ENCODE measurements around the gene NELFE. TPM values are rescaled to one million over a fixed set of nuclear protein-coding genes. Genes with fewer than 3 reads are reported as not detected.
"Not testable (repeated sequence)": the region's sequence is repeated elsewhere in the genome, so short reads cannot be mapped to it uniquely, and the experiment has no call there.

The NELFE gene
- total RNA-seq, 2 experiments from 2014 or later = 67.1 to 70.8 TPM

DNA sequence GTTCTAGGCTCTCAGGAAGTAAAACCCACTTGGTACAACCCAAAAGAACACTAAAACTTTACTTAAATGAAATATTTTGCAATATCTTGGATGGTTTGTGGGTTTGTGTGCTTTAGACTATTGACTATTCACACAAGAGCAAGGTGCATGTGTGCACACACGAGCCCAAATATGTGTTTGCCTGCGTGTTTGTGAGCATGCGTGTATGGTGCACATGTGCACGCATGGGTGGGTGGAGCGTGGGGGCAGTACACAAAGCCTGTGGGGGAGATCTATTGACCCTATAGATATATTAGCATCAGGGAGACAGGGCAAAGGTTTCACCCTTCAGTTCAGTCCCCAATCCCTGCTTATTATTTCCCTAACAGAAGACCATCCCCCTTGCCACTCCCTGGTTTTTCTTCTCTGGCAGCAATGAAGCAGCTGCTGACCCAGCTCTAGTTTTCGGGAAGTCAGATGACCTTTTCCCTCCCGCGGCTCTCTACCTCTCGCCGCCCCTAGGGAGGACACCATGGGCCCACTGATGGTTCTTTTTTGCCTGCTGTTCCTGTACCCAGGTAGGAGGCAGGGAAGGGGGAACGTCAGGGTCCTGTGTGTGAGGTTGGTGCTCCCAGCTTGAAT is 31.4 kb downstream of the NELFE start, which contains the start of gene C2:
C2 (plus strand) TSS at position 476 of the 621 bp plus-strand sequence; CDS start at position 512, 36 bp downstream.
- H3K36me3 Mint-ChIP-seq (ENCODE audit: low read depth) = no peaks in the 10 kb centered on the region
- no peak within 1 kb of the TSS for H3K4me3 Mint-ChIP-seq
- no peak for DNase-seq
- no peak for ATAC-seq
- ChIA-PET CTCF (no interaction called here), POLR2A (no interaction called here)
- H3K9me3 Mint-ChIP-seq (ENCODE audit: insufficient read depth) = no peaks in the 10 kb centered on the region
- peaks cover 2% of the 10 kb centered on the region for H3K27me3 Mint-ChIP-seq (ENCODE audit: low read depth)
- H3K27ac Mint-ChIP-seq = no peak within 1 kb of the TSS
- no peaks in the 10 kb centered on the region for H3K4me1 Mint-ChIP-seq (ENCODE audit: low read depth)

DNA sequence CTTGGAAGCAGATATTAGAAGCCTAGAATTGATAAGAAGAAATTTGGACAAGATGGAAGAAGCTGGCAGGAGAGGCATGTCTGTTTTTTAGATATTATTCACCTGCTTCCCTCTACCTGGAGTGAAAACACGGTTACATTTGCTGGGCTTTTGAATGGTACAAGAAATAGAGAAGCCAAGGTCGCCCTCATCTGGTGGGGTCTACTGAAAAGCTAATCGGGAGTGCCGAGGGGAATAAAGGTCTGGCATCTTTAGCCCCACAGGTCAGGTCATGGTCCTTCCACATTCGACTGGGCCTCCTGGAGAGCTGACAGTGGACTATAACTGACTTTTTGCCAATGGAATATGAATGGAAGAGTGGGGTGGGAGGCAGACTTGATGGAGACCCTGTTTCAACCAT is 35.8 kb downstream of the NELFE start:
- peak; percentile 42 for DNase-seq
- ChIA-PET POLR2A (interaction anchor here (1.2 kb wide), 1 partner anchor 17 kb away, joined by 3 read pairs; no protein-coding TSS in a partner anchor), CTCF (interaction anchor here (0.9 to 1.8 kb wide), 7 partner anchors 25 to 261 kb away, joined by 3 to 4 read pairs (median 3); partner anchors contain the start of gene NEU1)
- Mint-ChIP-seq H3K9me3 (ENCODE audit: insufficient read depth) (no peaks in the 10 kb centered on the region), H3K4me3 (no peak overlapping the region), H3K27me3 (ENCODE audit: low read depth) (peaks cover 2% of the 10 kb centered on the region), H3K36me3 (ENCODE audit: low read depth) (no peaks in the 10 kb centered on the region), H3K4me1 (ENCODE audit: low read depth) (no peaks in the 10 kb centered on the region), H3K27ac (no peak overlapping the region)
- ATAC-seq = no peak

DNA sequence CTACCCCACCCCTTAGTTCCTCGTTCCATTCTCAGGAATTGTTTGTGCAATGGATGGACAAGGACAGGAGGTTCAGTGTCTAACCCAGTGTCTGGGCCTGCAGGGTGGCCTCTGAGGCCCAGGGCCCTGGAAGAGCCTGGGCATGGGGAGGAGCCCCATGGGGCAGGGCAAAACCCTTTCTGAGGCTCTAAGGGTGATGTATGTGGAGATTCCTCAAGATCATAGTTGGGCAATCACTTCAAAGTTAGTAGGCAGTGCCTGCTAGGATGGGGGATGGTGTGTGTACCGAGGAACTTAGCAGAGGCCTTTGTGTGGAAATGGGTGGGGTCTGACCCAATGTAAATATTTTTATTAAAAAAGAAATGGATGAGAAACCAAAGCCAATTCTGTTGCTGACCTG is 38.0 kb downstream of the NELFE start:
- peaks cover 2% of the 10 kb centered on the region for H3K27me3 Mint-ChIP-seq (ENCODE audit: low read depth)
- H3K36me3 Mint-ChIP-seq (ENCODE audit: low read depth) = no peaks in the 10 kb centered on the region
- no peak overlapping the region for H3K4me3 Mint-ChIP-seq
- no peaks in the 10 kb centered on the region for H3K9me3 Mint-ChIP-seq (ENCODE audit: insufficient read depth)
- DNase-seq = no peak
- ChIA-PET CTCF (interaction anchor here (1.7 kb wide), 1 partner anchor 31 kb away, joined by 7 read pairs; no protein-coding TSS in a partner anchor), POLR2A (no interaction called here)
- no peaks in the 10 kb centered on the region for H3K4me1 Mint-ChIP-seq (ENCODE audit: low read depth)
- ATAC-seq = no peak
- no peak overlapping the region for H3K27ac Mint-ChIP-seq

DNA sequence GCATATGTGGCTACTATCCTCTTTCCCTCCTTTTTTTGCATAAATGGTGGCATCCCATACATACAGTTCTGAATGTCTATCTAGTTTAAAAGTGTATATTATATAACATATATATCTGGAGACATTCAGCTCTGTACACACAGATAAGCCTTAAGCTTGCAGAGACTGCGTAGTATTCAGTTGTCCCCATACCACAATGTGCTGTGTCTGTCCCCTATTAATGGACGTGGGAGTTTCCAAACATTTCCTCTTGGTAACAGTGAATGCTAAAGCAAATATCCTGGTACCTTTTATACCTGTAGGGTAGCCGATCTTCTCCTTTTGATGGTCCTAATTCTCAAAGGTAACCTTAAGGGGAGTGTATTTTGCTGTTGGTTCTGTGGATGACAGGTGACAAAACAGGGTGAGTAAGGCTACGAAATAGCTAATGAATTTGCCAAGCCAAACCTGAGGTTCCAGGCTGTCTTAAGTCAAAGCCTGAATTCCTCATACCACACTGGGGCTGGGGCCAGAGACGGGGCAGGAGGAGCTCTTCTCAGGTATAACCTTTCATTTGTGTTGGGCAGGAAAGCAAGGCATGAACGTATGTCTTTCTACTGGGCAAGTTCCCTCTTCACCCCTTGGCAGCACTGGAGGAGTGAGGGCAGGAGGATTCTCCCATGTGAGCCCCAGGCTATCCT is 39.0 kb downstream of the NELFE start:
- Mint-ChIP-seq H3K9me3 (ENCODE audit: insufficient read depth) (no peaks in the 10 kb centered on the region), H3K36me3 (ENCODE audit: low read depth) (no peaks in the 10 kb centered on the region), H3K4me3 (no peak overlapping the region), H3K4me1 (ENCODE audit: low read depth) (no peaks in the 10 kb centered on the region), H3K27me3 (ENCODE audit: low read depth) (peaks cover 10% of the 10 kb centered on the region), H3K27ac (no peak overlapping the region)
- CTCF ChIA-PET = interaction anchor here (1.7 kb wide), 1 partner anchor 32 kb away, joined by 7 read pairs; no protein-coding TSS in a partner anchor
- POLR2A ChIA-PET = no interaction called here
- ATAC-seq (no peak), DNase-seq (no peak)

DNA sequence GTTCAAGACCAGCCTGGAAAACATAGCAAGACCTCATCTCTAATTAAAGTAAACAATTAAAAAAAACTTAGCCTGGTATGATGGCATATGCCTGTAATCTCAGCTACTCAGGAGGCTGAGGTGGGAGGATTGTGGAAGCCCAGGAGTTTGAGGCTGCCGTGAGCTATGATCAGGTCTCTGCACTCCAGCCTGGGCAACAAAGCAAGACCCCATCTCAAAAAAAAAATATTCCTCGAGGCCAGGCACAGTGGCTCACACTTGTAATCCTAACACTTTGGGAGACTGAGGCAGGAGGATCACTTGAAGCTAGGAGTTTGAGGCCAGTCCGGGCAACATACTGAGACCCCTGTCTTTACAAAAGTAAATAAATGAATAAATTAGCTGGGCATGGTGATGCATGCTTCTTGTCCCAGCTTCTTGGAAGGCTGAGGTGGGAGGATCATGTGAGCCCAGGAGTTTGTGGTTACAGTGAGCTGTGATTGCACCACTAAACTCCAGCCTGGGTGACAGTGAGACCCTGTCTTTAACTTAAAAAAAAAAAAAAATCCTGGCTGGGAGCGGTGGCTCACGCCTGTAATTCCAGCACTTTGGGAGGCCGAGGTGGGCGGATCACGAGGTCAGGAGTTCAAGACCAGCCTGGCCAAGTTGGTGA is 40.6 kb downstream of the NELFE start:
- Mint-ChIP-seq H3K27me3 (ENCODE audit: low read depth) (peaks cover 10% of the 10 kb centered on the region), H3K4me1 (ENCODE audit: low read depth) (no peaks in the 10 kb centered on the region), H3K36me3 (ENCODE audit: low read depth) (no peaks in the 10 kb centered on the region), H3K4me3 (no peak overlapping the region), H3K27ac (no peak overlapping the region), H3K9me3 (ENCODE audit: insufficient read depth) (no peaks in the 10 kb centered on the region)
- POLR2A ChIA-PET = no interaction called here
- CTCF ChIA-PET = interaction anchor here (1.2 to 1.7 kb wide), 2 partner anchors 31 to 34 kb away, joined by 3 to 5 read pairs; no protein-coding TSS in a partner anchor
- ATAC-seq (no peak), DNase-seq (no peak)

DNA sequence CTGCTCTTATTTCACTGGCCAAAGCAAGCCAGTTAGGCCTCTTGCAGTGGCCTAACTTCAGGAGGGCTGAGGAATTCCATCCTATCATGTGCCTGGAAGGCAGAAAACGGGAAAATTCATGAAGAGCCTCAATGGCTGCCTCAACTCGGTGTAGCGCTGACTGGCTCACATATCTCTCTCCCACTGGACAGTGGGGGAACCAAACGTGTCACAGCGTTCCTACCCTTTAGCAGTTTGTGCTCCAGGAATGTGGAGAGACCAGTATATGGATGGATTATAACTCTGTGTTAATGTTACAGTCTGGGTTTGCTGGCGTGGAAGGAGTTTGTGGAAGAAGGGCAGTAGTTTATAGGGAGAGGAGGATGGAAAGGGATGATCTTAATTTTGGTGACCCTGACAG is 43.0 kb downstream of the NELFE start:
- ATAC-seq = no peak
- H3K27ac Mint-ChIP-seq = no peak overlapping the region
- DNase-seq = no peak
- H3K4me3 Mint-ChIP-seq = no peak overlapping the region
- ChIA-PET CTCF (no interaction called here), POLR2A (no interaction called here)
- H3K9me3 Mint-ChIP-seq (ENCODE audit: insufficient read depth) = no peaks in the 10 kb centered on the region
- no peaks in the 10 kb centered on the region for H3K4me1 Mint-ChIP-seq (ENCODE audit: low read depth)
- peaks cover 10% of the 10 kb centered on the region for H3K27me3 Mint-ChIP-seq (ENCODE audit: low read depth)
- no peaks in the 10 kb centered on the region for H3K36me3 Mint-ChIP-seq (ENCODE audit: low read depth)

DNA sequence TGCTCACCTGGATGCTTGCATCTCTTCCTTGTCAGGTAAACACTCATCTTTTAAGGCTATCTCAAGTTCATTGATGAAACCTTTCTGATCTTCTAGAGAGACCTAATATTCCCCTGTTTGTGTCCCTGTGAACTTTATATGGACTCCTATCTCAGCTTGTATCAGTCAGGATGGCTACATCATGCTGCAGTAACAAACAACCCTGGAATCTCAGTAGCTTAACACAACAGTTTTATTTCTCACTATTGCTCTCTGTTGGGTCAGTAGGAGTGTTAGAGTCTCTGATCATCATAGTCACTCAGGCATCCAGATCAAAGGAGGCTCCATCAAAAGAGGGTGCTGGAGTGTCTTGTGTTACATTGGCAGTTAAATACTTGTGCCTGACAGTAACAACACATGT is 43.4 kb downstream of the NELFE start:
- Mint-ChIP-seq H3K36me3 (ENCODE audit: low read depth) (no peaks in the 10 kb centered on the region), H3K27ac (no peak overlapping the region), H3K27me3 (ENCODE audit: low read depth) (peaks cover 10% of the 10 kb centered on the region), H3K4me1 (ENCODE audit: low read depth) (no peaks in the 10 kb centered on the region), H3K4me3 (no peak overlapping the region), H3K9me3 (ENCODE audit: insufficient read depth) (no peaks in the 10 kb centered on the region)
- DNase-seq = no peak
- POLR2A ChIA-PET = no interaction called here
- ATAC-seq = no peak
- CTCF ChIA-PET = no interaction called here

DNA sequence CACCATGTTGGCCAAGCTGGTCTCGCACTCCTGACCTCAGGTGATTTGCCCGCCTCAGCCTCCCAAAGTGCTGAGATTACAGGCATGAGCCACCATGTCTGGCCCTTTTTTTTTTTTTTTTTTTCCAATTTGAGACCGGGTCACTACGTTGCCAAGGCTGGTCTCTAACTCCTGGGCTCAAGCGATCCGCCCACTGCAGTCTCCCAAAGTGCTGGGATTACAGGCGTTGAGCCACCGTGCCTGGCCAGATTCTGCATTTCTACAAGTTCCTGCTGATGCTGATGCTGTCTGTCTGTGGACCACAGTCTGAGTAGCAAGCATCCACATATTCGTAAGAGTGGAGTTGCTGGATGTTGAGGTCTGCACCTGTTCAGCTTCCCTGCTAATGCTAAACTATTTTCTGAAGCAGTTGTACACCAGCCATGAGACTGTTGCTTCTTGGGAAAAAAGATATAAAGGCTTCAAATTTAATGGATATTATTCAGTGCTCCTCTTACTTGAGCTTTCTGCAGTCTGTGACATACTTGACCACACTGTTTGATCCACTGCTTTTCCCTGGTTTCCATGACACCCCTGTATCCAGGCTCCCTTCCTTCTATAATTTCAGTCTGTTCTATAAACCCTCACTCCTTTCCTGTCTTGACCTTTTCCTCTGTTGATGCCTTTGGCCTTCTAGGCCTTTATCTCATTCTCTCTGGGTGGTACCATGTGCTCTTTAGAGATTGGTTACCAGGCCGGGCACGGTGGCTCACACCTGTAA is 46.8 kb downstream of the NELFE start:
- Mint-ChIP-seq H3K4me1 (ENCODE audit: low read depth) (peaks cover 2% of the 10 kb centered on the region), H3K27me3 (ENCODE audit: low read depth) (peaks cover 16% of the 10 kb centered on the region), H3K36me3 (ENCODE audit: low read depth) (no peaks in the 10 kb centered on the region), H3K27ac (no peak overlapping the region), H3K9me3 (ENCODE audit: insufficient read depth) (no peaks in the 10 kb centered on the region), H3K4me3 (no peak overlapping the region)
- no peak for ATAC-seq
- ChIA-PET POLR2A (no interaction called here), CTCF (no interaction called here)
- no peak for DNase-seq

DNA sequence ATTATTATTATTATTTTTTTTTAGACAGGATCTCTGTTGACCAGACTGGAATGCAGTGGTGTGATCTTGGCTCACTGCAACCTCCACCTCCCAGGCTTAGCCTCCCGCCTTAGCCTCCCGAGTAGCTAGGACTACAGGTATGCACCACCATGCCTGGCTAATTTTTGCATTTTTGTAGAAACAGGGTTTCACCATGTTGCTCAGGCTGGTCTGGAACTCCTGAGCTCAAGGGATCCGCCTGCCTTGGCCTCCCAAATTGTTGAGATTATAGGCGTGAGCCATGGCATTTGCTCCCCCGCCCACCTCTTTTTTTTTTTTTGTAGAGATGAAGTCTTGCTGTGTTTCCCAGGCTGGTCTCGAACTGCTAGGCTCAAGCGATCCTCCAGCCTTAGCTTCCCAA is 49.5 kb downstream of the NELFE start:
- CTCF ChIA-PET = interaction anchor here (0.6 kb wide), 1 partner anchor 17 kb away, joined by 3 read pairs; no protein-coding TSS in a partner anchor
- peaks cover 14% of the 10 kb centered on the region for H3K27me3 Mint-ChIP-seq (ENCODE audit: low read depth)
- H3K4me3 Mint-ChIP-seq; H3K27ac Mint-ChIP-seq; DNase-seq; H3K36me3 Mint-ChIP-seq (ENCODE audit: low read depth); POLR2A ChIA-PET; ATAC-seq; H3K9me3 Mint-ChIP-seq (ENCODE audit: insufficient read depth); H3K4me1 Mint-ChIP-seq (ENCODE audit: low read depth): not testable (repeated sequence)

DNA sequence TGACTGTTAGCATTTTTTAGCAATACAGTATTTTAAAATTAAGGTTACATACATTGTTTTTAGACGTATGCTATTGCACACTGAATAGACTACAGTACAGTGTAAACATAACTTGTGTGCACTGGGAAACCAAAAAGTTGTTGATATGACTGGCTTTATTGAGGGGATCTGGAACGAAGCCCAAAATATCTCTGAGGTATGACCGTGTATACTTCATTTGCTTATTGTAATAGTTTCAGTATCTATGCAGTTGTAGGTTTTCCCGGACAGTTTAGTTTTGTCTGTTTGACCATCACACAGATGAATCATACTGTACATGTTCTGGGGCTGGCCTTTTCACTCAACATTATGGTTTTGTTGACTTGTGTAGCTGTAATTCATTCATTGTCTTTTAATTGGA is 50.0 kb downstream of the NELFE start:
- CTCF ChIA-PET = interaction anchor here (0.6 kb wide), 1 partner anchor 17 kb away, joined by 3 read pairs; no protein-coding TSS in a partner anchor

DNA sequence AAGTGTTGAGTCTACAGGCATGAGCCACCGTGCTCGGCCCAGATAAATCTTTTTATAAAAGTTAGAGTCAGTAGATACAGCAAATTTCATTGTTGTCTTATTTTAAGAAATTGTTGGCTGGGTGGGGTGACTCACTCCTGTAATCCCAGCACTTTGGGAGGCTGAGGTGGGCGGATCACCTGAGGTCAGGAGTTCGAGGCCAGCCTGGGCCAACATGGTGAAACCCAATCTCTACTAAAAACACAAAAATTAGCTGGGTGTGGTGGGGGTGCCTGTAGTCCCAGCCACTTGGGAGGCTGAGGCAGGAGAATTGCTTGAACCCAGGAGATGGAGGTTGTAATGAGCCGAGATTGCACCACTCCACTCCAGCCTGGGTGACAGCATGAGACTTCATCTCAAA is 50.5 kb downstream of the NELFE start:
- H3K4me3 Mint-ChIP-seq, CTCF ChIA-PET: not testable (repeated sequence)

More for the DNA sequence above, 50.0 kb downstream of the NELFE start:
- Mint-ChIP-seq H3K9me3 (ENCODE audit: insufficient read depth) (no peaks in the 10 kb centered on the region), H3K36me3 (ENCODE audit: low read depth) (no peaks in the 10 kb centered on the region), H3K27me3 (ENCODE audit: low read depth) (peaks cover 14% of the 10 kb centered on the region), H3K4me3 (no peak overlapping the region), H3K4me1 (ENCODE audit: low read depth) (peaks cover 2% of the 10 kb centered on the region), H3K27ac (no peak overlapping the region)
- DNase-seq = no peak
- ATAC-seq = peak; percentile 27
- POLR2A ChIA-PET = no interaction called here

More for the DNA sequence above, 50.5 kb downstream of the NELFE start:
- DNase-seq; ATAC-seq; POLR2A ChIA-PET; H3K36me3 Mint-ChIP-seq (ENCODE audit: low read depth); H3K27ac Mint-ChIP-seq; H3K9me3 Mint-ChIP-seq (ENCODE audit: insufficient read depth); H3K4me1 Mint-ChIP-seq (ENCODE audit: low read depth): not testable (repeated sequence)
- H3K27me3 Mint-ChIP-seq (ENCODE audit: low read depth) = peaks cover 14% of the 10 kb centered on the region

Measured in activated CD8-positive, alpha-beta T cell treated with anti-CD3 and anti-CD28 coated beads, Interleukin-2, amount 10 ng/mL, durations not matched to agents 7 days and 5 days (primary cell).